Activated CD8-positive, alpha-beta T cell treated with anti-CD3 and anti-CD28 coated beads, Interleukin-2, amount 10 ng/mL, durations not matched to agents 7 days and 5 days (primary cell): ENCODE results near the gene PNMA8A. TPM values are rescaled to one million over a fixed set of nuclear protein-coding genes. Genes with fewer than 3 reads are reported as not detected.

ENCODE experiments used
- ATAC-seq: fragments of 150-1000 bp; cut with Tn5 transposase; one replicate; pipeline ENCODE4 v1.10.0; 2021; ENCODE audit warnings: moderate library complexity
- CTCF ChIA-PET: fragments of 350-600 bp; sonication (Branson Sonifier 250); formaldehyde crosslinking; loops from one replicate; lab custom pipeline; 2021; ENCODE audit warnings: antibody characterized with exemption; lab: Charles Lee
- POLR2A ChIA-PET: fragments of 350-600 bp; sonication (Branson Sonifier 250); formaldehyde crosslinking; loops from one replicate; lab custom pipeline; 2021; ENCODE audit warnings: antibody characterized with exemption; lab: Charles Lee
- DNase-seq: peaks from one replicate; pipeline ENCODE4 v3.0.0-alpha.2; 2020
- H3K27ac Mint-ChIP-seq: one replicate; pipeline ENCODE4 v1.8.0; 2021; ENCODE audit warnings: mild to moderate bottlenecking, mixed read lengths
- H3K27me3 Mint-ChIP-seq: one replicate; pipeline ENCODE4 v1.8.0; 2021; ENCODE audit warnings: low read depth, mixed read lengths
- H3K36me3 Mint-ChIP-seq: one replicate; pipeline ENCODE4 v1.8.0; 2021; ENCODE audit warnings: low read depth, mixed read lengths
- H3K4me1 Mint-ChIP-seq: one replicate; pipeline ENCODE4 v1.8.0; 2021; ENCODE audit warnings: low read depth, mixed read lengths
- H3K4me3 Mint-ChIP-seq: one replicate; pipeline ENCODE4 v1.8.0; 2021; ENCODE audit warnings: mild to moderate bottlenecking, mixed read lengths
- H3K9me3 Mint-ChIP-seq: one replicate; pipeline ENCODE4 v1.8.0; 2022; ENCODE audit warnings: mixed read lengths; ENCODE audit not compliant: insufficient read depth
- total RNA-seq, 2 experiments: library from RNA; stranded (reverse); gene quantifications; one replicate each; pipeline ENCODE4 v1.2.3, GENCODE V29; 2021

The PNMA8A gene
- total RNA-seq, 2 experiments from 2014 or later = not detected

DNA sequence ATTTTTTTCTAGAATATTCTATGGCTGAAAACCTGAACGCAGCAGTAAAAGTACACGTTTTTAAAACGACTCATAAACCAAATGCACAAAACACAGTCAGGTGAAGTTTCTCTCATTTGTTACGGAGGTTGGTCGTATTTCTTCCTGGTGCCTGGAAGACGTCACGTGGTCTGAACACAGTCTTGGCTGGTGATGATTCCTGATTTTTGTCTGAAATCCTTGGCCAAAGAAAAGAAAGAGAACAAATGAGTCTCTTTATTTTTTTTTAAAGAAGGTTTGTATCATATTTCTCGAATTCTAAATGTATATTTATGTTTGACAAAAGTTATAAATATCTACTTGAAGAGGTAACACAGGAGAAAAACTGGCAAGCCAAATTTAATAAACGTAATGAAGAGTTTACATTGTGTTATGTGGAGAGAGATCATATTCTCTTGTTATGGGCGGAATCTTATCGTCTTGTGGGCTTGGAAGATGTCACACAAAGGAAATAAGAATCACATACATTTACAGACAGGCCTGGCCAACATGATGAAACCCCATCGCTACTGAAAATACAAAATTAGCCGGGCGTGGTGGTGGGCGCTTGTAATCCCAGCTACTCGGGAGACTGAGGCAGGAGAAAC, 10.0 kb upstream of the PNMA8A start:
- H3K36me3 Mint-ChIP-seq = no peaks in the 10 kb centered on the region
- peaks cover 4% of the 10 kb centered on the region for H3K4me1 Mint-ChIP-seq
- H3K27me3 Mint-ChIP-seq = peaks cover 20% of the 10 kb centered on the region
- DNase-seq (no peak), ATAC-seq (no peak)
- CTCF ChIA-PET = interaction anchor here (1.0 kb wide), 1 partner anchor 201 kb away, joined by 3 read pairs; no protein-coding TSS in a partner anchor
- POLR2A ChIA-PET = no interaction called here
- no peak overlapping the region for H3K4me3 Mint-ChIP-seq
- no peak overlapping the region for H3K27ac Mint-ChIP-seq
- no peaks in the 10 kb centered on the region for H3K9me3 Mint-ChIP-seq

GRCh38 chr19:46480415-46480814, 9.1 kb upstream of the PNMA8A start:
- Mint-ChIP-seq H3K9me3 (no peaks in the 10 kb centered on the region), H3K27ac (no peak overlapping the region), H3K36me3 (no peaks in the 10 kb centered on the region), H3K4me1 (peaks cover 4% of the 10 kb centered on the region), H3K4me3 (no peak overlapping the region), H3K27me3 (peaks cover 18% of the 10 kb centered on the region)
- ChIA-PET POLR2A (no interaction called here), CTCF (interaction anchor here (0.9 to 1.3 kb wide), 2 partner anchors 78 to 133 kb away, joined by 3 to 5 read pairs; partner anchors contain the start of gene PPP5C)
- ATAC-seq = no peak
- DNase-seq = no peak

- Mint-ChIP-seq H3K4me1 (peaks cover 4% of the 10 kb centered on the region), H3K36me3 (no peaks in the 10 kb centered on the region), H3K9me3 (no peaks in the 10 kb centered on the region), H3K27me3 (peaks cover 19% of the 10 kb centered on the region), H3K27ac (no peak overlapping the region), H3K4me3 (no peak overlapping the region)
- no peak for DNase-seq
- ATAC-seq = peak; percentile 80
- ChIA-PET POLR2A (no interaction called here), CTCF (no interaction called here)
These were observed 7.1 kb upstream of the PNMA8A start for GRCh38 chr19:46478356-46478986.

GRCh38 chr19:46475986-46476385, 4.6 kb upstream of the PNMA8A start:
- Mint-ChIP-seq H3K9me3 (no peaks in the 10 kb centered on the region), H3K36me3 (no peaks in the 10 kb centered on the region), H3K27ac (no peak overlapping the region), H3K4me3 (no peak overlapping the region), H3K27me3 (peaks cover 31% of the 10 kb centered on the region), H3K4me1 (peaks cover 4% of the 10 kb centered on the region)
- POLR2A ChIA-PET = no interaction called here
- CTCF ChIA-PET = no interaction called here
- ATAC-seq = no peak
- no peak for DNase-seq

- ATAC-seq (no peak), DNase-seq (no peak)
- H3K27me3 Mint-ChIP-seq = peaks cover 35% of the 10 kb centered on the region
- no peak overlapping the region for H3K4me3 Mint-ChIP-seq
- peaks cover 4% of the 10 kb centered on the region for H3K4me1 Mint-ChIP-seq
- ChIA-PET POLR2A (no interaction called here), CTCF (interaction anchor here (0.6 to 1.5 kb wide), 4 partner anchors 13 to 79 kb away, joined by 3 to 4 read pairs (median 3); no protein-coding TSS in a partner anchor)
- H3K9me3 Mint-ChIP-seq = no peaks in the 10 kb centered on the region
- H3K27ac Mint-ChIP-seq = no peak overlapping the region
- no peaks in the 10 kb centered on the region for H3K36me3 Mint-ChIP-seq
These were observed 2.8 kb upstream of the PNMA8A start for GRCh38 chr19:46474211-46474610.

GRCh38 chr19:46472592-46472991, 1.2 kb upstream of the PNMA8A start:
- H3K9me3 Mint-ChIP-seq = no peaks in the 10 kb centered on the region
- ChIA-PET POLR2A (no interaction called here), CTCF (interaction anchor here (1.2 to 1.5 kb wide), 2 partner anchors 15 to 77 kb away, joined by 3 read pairs; no protein-coding TSS in a partner anchor)
- H3K27me3 Mint-ChIP-seq = peaks cover 40% of the 10 kb centered on the region
- H3K27ac Mint-ChIP-seq = no peak overlapping the region
- DNase-seq = no peak
- H3K4me1 Mint-ChIP-seq = no peaks in the 10 kb centered on the region
- no peaks in the 10 kb centered on the region for H3K36me3 Mint-ChIP-seq
- H3K4me3 Mint-ChIP-seq = no peak overlapping the region
- no peak for ATAC-seq

DNA sequence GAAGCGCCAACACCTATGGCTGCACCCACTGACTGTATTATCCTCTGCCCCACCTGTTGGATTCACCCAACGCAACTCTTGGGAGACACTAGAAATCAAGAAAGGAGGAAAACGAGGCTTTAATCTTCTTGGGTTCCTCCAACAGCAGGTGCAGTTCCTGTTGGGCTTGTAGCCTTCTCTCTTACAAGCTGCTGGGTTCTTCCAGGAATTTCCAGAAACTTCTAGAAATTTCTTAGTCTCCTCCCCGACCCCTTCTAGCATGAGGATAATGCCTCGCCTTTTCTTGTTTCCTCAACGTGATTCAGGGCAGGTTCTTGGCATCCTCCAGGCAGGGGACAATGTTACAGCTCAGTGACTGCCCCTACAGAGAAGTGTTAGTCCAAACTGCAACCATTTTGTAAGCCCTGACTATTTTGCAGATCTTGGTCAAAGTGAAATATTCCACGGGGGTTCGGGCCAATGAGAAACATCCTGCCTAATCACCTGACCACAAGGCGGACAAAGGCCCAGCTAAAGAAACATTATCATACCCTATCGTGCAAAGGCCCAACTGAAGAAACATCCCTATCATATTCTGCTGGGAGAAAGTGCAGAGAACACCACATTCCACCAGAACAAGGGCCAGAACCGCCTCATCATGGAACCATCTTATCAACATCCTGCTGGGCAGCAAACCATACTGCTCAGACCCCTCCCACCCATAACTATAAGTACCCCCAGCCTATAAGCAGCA, 614 bp upstream of the PNMA8A start:
- no peak for ATAC-seq
- Mint-ChIP-seq H3K4me3 (no peak overlapping the region), H3K27ac (no peak overlapping the region), H3K36me3 (no peaks in the 10 kb centered on the region), H3K27me3 (peaks cover 40% of the 10 kb centered on the region), H3K9me3 (no peaks in the 10 kb centered on the region), H3K4me1 (no peaks in the 10 kb centered on the region)
- ChIA-PET CTCF (interaction anchor here (1.5 kb wide), 1 partner anchor 15 kb away, joined by 3 read pairs; no protein-coding TSS in a partner anchor), POLR2A (no interaction called here)
- DNase-seq = no peak

DNA sequence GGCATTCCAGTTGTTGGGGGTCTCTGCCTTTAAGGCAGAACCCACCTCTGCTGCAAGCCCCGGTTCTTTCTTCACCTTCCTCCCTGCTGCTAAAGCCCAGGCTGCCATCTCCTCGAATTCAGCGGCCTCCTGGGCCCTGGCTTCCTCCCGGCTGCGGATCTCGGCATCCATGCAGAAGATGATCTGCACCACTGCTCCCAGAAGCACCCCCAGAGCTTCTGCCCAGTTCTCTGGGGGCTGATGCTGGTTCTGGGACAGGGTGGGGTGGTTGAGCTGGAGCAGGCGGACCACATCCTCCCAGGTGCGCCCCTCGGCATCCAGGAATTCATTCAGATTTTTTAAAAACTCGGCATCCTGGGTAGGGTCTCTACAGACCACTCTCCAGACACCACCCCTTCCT, 987 bp downstream of the PNMA8A start:
- CTCF ChIA-PET = no interaction called here
- no peaks in the 10 kb centered on the region for H3K9me3 Mint-ChIP-seq
- POLR2A ChIA-PET = no interaction called here

GRCh38 chr19:46469541-46470185, 1.7 kb downstream of the PNMA8A start:
- Mint-ChIP-seq H3K27me3 (peaks cover 41% of the 10 kb centered on the region), H3K4me1 (no peaks in the 10 kb centered on the region), H3K9me3 (no peaks in the 10 kb centered on the region), H3K36me3 (no peaks in the 10 kb centered on the region), H3K27ac (no peak overlapping the region), H3K4me3 (no peak overlapping the region)
- ChIA-PET CTCF (no interaction called here), POLR2A (no interaction called here)
- ATAC-seq (no peak), DNase-seq (no peak)

More for the DNA sequence above, 987 bp downstream of the PNMA8A start:
- ATAC-seq (no peak), DNase-seq (no peak)
- Mint-ChIP-seq H3K4me1 (no peaks in the 10 kb centered on the region), H3K27ac (no peak overlapping the region), H3K27me3 (peaks cover 40% of the 10 kb centered on the region), H3K4me3 (no peak overlapping the region), H3K36me3 (no peaks in the 10 kb centered on the region)

DNA sequence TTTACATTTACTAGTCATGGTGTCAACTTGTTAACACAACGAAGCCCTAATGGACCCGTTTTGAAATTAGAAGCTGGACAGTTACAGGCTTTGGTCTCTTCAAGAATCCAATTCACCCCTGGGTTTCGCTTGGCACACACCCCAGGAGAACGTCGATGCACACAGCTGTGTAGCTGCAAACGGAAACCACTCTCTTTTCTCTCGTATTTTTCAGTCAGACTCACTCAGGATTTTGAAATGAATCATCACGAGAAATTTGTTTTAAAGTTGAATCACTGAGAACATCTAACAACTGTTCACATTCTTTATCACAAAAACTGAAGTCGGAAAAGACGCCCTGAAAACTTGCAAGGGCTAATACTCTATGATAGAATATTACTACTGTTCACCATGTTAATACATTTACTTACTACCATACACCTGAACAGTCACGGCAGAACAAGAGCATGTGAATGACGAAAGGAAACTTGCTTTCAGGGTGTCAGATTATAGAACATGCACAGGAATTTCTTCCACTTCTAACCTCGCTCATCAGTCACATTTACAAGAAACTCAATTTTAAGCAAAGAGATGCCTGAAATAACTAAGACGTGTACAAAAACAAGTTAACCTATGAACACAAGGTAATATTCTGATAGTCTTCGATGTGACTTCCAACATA, 4.7 kb downstream of the PNMA8A start:
- ATAC-seq (no peak), DNase-seq (no peak)
- ChIA-PET CTCF (no interaction called here), POLR2A (interaction anchor here (1.2 kb wide), 1 partner anchor 415 kb away, joined by 3 read pairs; no protein-coding TSS in a partner anchor)
- H3K4me3 Mint-ChIP-seq = no peak overlapping the region
- no peaks in the 10 kb centered on the region for H3K36me3 Mint-ChIP-seq
- no peaks in the 10 kb centered on the region for H3K4me1 Mint-ChIP-seq
- peaks cover 22% of the 10 kb centered on the region for H3K27me3 Mint-ChIP-seq
- H3K9me3 Mint-ChIP-seq = no peaks in the 10 kb centered on the region
- no peak overlapping the region for H3K27ac Mint-ChIP-seq

DNA sequence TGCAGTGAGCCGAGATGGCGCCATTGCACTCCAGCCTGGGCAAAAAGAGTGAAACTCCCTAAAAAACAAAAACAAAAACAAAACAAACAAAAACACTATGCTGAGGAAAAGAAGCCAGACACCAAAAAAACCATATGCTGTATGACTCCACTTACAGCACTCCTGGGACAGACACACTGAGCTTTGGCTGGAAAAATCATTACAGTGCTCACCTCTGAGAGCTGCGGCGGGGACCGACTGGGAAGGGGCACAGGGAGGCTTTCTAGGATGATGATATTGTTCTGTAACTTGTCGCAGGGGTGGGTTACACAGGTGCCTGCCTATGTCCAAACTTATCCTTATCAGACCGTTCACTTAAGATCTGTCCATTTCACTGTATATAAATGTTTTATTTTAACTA, 7.8 kb downstream of the PNMA8A start:
- DNase-seq = no peak
- Mint-ChIP-seq H3K27ac (no peak overlapping the region), H3K36me3 (no peaks in the 10 kb centered on the region), H3K4me1 (no peaks in the 10 kb centered on the region), H3K9me3 (no peaks in the 10 kb centered on the region), H3K4me3 (no peak overlapping the region), H3K27me3 (peaks cover 17% of the 10 kb centered on the region)
- ATAC-seq = no peak
- POLR2A ChIA-PET = no interaction called here
- CTCF ChIA-PET = no interaction called here
